ENCODE data around the gene MAPKAPK2.

The MAPKAPK2 gene

GRCh38 chr1:206660136-206660535, 24.6 kb upstream of the MAPKAPK2 start:
- DNase-seq: no peak

DNA sequence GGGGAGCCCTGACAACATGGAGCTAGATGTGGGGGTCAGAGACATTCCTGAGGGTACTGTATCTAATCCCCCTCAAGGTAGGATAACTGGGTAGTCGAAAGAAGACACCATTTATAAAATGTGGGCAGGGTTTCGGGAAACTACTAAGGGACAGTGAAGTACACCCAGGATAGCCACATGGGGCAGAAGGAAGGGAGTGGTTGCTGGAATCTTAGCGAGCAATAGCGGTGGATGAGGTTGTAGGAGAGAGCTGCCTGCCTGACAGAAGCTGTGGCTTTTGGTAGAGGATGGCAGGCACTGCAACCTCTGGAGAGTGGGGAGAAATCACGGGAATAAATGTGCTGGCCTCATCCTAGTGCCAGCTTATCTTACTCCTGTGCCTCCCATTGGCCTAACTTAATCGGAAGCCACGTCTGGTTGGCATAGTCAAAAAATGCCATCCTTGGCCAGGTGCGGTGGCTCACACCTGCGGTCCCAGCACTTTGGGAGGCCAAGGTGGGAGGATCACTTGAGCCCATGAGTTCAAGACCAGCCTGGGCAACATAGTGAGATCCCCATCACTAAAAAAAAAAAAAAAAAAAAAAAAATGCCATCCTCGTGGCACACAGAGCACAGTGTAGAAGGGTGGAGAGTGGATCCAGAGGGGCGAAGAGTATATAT, 23.4 kb upstream of the MAPKAPK2 start:
- no peak for DNase-seq

DNA sequence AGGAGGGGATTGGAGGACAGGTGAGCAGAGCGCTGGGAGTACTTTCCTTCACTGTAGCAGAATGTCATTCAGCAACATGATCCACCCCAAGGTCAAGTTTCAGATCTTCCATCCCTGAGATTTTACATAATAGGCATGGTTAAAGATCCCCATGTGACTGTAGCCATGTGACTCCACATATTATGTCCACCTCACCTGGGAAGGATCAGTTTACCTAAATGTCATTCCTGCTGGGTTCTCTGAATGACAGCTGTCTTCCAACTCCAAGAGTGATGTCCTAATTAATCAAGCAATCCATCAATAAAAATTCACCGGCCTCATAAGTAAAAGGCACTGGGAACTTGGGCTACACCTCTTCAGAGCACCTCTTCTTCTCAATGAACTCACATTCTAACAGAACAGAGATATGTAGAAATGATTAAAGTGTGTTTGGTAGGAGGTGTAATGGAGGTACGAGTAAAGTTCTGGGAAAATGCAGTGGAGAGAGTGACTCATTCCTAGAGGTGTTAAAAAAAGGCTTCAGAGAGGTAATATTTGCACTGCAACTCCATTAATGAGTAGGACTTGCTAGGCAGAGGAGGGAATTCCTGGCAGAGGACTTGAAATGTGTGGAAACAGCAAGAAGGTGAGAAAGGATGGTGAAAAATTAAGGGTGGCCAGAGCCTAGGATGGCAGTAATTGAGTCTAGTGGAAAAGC, 22.2 kb upstream of the MAPKAPK2 start:
- DNase-seq: peak in 1 of 56 donors; percentile 13

- DNase-seq: no peak
Measured at GRCh38 chr1:206663362-206663761, 21.3 kb upstream of the MAPKAPK2 start.

DNA sequence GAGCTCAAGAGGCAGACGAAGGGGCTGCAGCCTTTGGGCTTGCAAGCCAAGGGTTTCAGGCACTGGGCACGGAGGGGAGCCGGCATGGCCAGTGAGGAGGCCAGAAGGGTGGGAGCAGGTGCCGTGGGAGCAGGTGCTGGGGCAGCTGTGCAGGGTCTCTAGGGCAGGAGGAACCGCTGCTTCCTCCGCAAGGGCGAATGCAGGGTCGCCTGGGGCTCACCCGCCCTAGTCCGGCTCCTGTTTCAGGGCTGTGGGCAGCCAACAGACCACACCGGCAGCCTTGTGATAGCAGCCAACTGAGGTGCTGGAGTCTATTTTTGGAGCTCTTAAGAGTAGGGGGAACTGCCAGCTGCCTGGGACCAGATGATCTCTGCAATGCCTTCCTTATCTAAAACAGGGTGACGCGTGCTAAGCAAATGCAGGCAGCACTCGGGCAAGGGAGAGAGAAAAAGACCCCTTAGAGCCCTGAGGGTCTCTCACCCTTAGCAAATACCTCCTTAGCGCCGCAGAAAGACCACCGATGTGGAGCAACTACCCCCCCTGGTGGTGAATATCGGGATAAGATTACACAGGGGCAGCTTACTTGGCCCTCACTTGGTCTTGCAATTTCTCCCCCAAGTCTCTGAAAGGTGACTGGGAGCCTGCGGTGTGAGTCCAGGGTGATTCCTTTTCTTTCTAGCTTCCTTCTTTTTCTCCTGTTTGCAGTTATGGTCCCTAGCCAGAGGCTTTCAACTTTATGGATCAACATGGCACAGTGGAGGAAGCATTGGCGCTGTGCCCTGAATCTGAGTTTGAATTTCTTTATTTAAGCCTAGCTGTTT, 20.7 kb upstream of the MAPKAPK2 start:
- peak in 37 of 56 donors; percentile 6 to 76 (median 25) for DNase-seq

GRCh38 chr1:206664740-206665139, 20.0 kb upstream of the MAPKAPK2 start:
- DNase-seq: no peak

- no peak for DNase-seq
Measured at GRCh38 chr1:206666031-206666561, 18.6 kb upstream of the MAPKAPK2 start.

DNA sequence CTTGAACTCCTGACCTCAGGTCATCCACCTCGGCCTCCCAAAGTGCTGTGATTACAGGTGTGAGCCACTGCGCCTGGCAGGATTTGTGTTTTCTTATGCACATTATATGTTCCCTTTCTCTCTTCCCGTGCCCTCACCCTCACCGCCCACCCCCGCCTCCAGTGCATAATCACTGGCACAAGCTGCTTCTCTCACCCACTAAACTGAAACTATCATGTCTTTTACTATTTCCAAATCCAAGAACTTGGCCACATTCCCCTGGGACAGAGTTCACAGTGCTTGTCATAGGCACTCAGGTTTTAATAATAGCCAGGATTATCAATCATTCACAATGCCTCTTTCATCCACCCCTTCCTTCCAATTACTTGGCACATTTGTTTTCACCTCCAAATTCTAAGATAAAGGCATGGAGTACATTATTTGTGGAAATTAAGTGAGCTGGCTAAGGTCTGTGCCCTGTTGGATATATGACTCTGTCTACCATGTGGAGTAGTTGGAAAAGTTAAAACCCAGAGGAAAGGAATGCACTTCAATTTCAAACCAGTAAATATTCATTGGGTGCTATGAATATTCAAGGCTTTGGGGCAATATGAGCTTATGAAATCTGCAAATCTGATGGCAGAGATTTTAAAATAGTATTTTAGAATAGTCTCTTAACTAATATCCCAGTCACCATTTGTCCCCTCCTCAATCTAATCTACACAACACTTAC, 17.6 kb upstream of the MAPKAPK2 start:
- DNase-seq: no peak

GRCh38 chr1:206668351-206668750, 16.4 kb upstream of the MAPKAPK2 start:
- DNase-seq: no peak

DNA sequence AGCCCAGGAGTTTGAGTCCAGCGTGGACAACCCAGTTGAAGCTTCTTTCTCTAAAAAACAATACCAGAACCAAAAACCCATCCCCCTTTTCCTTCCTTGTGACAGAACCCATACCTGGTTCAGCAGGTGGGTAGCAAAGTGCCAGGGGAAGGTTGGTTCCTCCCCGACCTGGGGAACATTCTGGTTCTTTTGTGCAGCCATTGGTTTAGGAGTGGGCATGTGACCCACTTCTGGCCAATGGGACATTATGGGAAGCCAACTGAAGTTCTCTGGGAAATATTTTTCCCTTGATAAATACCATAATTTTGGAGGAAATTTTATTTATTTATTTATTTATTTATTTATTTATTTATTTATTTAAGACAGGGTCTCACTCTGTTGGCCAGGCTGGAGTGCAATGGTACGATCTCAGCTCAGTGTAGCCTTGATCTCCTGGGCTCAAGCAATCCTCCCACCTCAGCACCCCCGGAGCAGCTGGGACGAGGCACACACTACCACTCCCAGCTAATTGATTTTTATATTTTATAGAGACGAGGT, 15.8 kb upstream of the MAPKAPK2 start:
- no peak for DNase-seq

DNA sequence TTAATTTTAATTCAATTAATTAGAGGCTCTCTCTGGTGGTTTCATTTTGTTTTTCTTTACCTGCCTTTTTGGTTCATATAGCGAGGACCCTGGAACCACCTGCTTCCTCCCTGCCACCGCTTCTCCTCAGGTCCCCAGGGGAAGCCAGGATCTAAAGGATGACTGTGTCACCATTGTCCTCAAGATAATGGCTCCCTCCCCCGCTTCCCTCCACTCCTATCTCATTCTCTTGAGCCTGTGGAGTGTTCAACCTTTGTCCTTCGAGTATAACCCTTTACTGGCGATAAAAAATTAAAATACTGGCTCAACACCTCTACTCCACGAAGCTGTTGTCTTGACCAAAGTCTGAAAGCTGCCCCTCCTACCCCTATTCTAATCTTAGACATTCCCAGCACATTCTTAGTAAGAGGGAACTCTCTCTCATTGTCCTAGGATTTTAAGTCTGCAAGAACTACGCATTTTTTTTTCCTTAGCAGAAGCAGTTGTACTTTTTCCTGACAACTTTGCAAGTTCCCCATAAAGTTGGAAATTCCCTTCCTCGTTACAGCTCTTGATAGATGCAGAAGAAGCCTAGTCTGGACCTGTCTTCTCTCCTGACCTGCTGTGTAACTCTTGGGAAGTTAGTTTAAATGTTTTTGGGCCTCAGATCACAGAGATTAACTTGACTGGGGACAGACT, 12.6 kb upstream of the MAPKAPK2 start:
- DNase-seq: no peak

DNA sequence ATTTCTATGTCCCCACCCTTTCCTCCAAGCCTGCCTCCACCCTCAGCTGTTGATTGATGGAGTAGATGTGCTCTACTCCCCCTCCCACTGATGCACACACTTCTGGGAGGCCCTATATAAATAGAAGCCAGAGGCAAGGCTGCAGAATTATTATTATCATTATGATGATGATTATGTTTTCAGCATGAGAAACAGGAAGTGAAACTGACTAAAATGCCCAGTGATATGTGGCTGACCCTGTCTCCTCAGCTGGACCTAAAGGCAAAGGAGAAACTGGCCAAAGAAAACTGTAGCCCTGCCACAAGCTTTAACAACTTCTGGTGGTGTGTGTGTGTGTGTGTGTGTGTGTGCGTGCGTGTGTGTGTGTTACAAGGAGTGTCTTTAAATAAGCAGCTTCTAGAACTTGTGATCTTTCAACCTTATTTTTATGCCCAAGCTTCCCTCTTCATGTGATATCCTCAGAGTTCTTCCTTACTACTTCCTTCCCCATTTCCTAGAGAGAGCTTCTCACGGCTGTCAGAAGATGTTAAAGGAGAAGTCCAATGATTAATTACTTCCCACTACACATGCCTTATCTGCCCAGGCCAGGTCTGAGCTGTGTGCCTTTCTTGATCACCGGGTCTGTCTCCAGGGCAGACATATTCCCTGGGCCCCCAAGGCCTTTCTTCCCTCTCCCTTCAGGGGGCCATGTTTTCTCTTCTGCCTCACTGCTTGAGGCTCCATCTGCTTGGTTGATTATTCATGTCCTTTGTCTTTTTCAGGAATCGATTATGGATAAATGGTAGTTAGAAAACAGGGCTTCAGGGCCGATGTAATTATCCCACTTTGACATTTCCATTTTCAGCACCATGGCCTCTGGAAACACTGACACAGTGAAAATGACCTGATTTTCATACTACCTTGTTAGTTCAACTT, 11.6 kb upstream of the MAPKAPK2 start:
- DNase-seq: no peak

GRCh38 chr1:206674236-206674635, 10.5 kb upstream of the MAPKAPK2 start:
- DNase-seq: no peak

GRCh38 chr1:206674745-206675175, 9.9 kb upstream of the MAPKAPK2 start:
- no peak for DNase-seq

DNA sequence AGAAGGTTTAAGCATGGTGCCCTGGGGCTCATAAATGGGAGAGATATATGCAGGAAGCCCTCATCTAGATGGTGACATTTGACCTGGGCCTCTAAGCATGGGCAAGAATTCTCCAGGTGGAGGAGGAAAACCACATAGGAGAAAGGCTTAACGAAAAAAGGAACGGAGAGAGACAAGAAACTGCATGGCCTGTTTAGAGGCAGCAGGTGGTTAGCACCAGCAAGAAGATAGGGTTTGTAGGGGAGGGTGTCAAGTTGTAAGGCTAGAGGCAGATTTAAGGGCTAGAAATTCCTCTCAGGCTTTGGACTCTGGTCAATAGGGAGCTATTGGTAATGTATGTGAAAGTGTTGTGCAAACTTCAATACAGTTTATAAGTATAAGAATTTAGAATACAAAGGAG, 8.2 kb upstream of the MAPKAPK2 start:
- no peak for DNase-seq

- no peak for DNase-seq
Measured at GRCh38 chr1:206678490-206678889, 6.2 kb upstream of the MAPKAPK2 start.

DNA sequence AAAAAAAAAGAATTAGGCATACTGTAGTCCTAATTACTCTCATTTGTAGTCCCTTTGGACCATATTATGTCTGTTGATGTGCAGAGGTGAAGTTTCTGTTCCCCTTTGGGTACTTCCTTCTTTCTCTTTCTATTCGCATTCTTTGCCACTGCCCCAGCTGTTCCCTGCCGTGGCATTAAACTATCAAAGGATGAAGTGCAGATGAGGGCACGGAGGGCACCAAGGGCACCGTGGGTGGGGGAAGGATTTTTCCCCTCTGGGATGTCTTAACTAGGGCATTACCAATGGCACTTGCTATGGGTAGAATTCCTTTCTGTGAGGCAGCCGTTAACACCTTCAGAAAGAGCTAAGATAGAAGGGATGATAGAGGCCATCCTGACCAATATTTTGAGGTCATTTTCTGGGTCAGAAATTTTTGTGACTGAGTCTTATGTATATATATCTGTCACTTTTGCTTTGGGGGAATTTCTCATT, 4.9 kb upstream of the MAPKAPK2 start:
- DNase-seq: no peak

DNA sequence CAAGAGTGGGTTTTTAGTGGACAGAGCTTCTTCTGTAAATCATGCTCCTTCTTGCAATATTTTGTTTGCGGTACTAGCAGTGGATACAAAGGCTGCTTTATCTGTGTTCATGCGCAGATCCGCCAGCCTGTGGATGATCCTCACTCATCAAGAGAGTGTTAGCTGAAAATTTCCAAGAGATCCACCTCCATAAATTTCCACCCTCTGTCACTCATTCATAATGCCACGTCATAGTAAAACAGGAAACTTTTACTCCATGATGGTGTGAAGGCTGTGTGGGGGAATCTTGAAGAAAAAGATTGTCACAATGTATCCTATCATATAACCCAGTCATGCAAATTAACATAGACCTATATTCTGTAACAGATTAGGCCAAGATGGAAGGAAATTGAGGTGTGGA, 4.4 kb upstream of the MAPKAPK2 start:
- DNase-seq: peak in 16 of 56 donors; percentile 3 to 42 (median 14)

GRCh38 chr1:206681359-206681758, 3.3 kb upstream of the MAPKAPK2 start:
- no peak for DNase-seq

Data from nucleus accumbens (tissue), 56 donors.